Astrocyte of the spinal cord (primary cell): ENCODE measurements around the gene COA3.

ENCODE experiments used
- DNase-seq: peaks from one replicate; pipeline ENCODE4 v3.0.0; 2011; ENCODE audit warnings: low read depth, low spot score
- H3K4me3 ChIP-seq: 2 replicates; pipeline ENCODE4 v1.5.1; 2011; ENCODE audit warnings: low read depth, mild to moderate bottlenecking, low read length, moderate library complexity
- in situ Hi-C: cut with HindIII; loops from 2 replicates; pipeline ENCODE4 v1.10.0; 2017; ENCODE audit warnings: low sequenced_read_pairs
- TF ChIP-seq, protein P1 (sequence below): IDR thresholded peaks from 2 replicates; pipeline ENCODE4 v1.5.1; 2012; ENCODE audit warnings: low read depth, mild to moderate bottlenecking, low read length, inconsistent platforms

The COA3 gene

DNA sequence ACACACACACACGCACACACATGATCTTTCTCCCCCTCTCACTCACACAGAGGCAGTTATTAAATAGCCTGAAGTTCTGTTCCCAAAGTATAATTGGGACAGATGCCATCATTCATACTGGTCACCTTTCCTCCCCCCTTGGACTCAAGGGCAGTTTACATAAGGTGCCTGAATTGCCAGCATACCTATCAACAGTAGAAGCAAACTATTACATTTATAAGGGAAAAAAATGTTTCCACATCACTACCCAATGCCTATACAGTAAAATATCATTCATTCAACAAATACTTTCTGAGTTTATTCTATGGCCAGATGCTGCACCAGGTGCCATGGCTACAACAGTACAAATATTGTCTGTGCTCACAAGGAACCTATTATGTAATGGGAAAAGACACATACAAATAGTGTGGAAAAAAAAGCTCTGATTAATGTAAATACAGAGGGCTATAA is 6.4 kb upstream of the COA3 start:
- DNase-seq: no peak
- TF ChIP-seq, protein P1, sequence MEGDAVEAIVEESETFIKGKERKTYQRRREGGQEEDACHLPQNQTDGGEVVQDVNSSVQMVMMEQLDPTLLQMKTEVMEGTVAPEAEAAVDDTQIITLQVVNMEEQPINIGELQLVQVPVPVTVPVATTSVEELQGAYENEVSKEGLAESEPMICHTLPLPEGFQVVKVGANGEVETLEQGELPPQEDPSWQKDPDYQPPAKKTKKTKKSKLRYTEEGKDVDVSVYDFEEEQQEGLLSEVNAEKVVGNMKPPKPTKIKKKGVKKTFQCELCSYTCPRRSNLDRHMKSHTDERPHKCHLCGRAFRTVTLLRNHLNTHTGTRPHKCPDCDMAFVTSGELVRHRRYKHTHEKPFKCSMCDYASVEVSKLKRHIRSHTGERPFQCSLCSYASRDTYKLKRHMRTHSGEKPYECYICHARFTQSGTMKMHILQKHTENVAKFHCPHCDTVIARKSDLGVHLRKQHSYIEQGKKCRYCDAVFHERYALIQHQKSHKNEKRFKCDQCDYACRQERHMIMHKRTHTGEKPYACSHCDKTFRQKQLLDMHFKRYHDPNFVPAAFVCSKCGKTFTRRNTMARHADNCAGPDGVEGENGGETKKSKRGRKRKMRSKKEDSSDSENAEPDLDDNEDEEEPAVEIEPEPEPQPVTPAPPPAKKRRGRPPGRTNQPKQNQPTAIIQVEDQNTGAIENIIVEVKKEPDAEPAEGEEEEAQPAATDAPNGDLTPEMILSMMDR: no peak
- no peak overlapping the region for H3K4me3 ChIP-seq
- in situ Hi-C loops: no loop called here

DNA sequence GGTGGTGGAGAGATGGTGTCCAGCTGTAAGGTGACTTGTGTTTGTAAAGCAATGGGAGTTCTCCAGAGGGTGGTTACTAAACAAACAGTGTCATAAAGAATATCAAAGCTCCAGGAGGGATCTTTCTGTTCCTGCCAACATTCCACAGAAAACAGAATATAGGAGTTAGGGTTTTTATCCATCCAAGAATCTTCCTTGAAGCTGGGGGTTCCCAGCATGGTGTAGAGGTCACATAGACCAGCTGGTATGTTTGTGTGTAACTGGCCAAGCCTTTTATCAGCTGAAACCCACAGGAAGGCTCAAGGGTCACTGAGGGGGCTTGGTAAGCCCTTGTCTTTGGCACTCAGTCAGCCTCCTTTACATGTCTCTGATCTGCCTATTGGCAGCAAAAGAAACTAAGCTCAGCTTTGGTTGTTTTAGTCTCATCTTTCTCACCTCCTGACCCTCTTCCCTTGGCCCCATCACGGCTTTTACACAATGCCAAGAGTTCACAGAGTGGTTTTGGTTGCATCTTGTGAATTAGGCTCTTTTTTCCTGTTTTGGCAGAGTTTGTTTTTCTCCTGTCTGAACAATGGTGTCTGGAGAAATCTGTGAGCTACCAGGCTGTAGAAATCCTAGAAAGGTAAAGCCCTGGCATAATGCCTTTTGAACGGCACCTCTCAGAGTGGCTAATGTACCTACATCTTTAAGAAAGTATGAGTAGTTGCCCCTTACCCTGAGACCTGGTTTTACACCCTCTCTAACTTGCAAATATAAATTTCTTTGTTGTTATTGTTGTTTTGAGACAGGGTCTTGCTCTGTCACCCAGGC is 4.8 kb upstream of the COA3 start:
- TF ChIP-seq, protein P1: no peak
- in situ Hi-C loops: no loop called here
- no peak overlapping the region for H3K4me3 ChIP-seq
- DNase-seq: peak; percentile 89

DNA sequence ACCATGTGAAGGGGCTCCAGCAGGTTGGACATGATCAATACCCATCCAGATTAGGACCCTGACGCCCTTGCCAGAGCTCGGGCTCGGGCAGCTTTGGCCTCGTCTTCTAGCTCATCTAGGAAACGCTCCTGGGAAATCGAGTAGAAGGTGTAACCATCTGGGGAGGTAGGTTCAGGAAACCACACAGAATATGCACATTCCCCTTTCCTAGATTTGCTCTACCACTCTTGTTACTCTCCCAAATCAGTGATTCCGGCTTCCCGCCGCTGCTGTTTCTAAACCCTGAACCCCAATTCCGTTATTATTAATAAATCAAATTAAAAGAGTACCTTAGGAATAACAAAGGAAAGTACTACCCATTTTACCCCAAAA is 507 bp downstream of the COA3 start:
- TF ChIP-seq, protein P1: no peak
- DNase-seq: no peak
- peak overlapping the region; percentile 84 for H3K4me3 ChIP-seq
- in situ Hi-C loops: no loop called here

DNA sequence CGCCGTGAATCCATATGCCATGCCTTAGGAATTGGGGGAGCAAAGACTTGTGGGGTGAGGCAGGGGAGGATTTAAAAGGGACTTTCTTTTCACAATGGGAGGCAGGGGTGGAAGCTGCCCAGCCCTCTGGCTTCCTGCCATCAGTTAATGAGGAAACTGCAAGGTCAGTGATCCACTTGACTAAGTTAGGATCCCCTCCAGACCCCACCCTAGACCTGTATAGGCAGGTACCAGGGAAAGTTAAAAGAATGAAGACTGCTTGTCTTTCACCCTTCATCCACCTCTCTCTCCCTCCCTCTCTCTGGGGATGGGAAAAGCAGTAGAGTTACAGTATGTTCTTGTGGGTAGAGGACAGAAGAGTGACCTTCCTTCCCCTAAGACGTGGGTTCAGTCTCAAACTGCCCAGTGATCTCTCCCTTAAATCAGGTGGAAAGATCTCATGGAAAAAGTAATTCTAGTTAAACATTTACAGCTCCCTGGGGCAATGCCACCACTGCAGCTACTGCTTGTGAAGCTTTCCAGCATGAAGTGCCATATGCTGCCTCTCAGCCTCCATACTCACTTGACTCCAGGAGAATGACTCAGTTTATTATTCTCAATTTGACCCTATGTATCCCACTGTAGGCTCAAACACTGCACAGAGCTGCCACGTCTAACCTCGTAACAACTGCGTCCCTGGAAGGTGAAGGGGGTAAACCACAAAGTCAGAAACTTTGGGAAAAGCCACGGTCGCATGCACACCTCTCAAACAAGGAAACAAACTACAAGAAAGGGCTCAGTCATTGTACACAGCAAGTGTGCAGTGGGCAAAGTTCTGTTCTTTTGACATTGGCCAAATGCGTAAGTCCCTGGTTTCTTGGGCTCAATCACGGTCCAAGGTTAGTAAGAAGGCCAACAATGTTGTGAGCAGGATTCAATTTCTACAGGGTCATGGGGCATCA is 1.2 kb downstream of the COA3 start:
- in situ Hi-C loops: no loop called here
- peak overlapping the region; percentile 84 for H3K4me3 ChIP-seq
- no peak for DNase-seq
- TF ChIP-seq, protein P1: no peak

DNA sequence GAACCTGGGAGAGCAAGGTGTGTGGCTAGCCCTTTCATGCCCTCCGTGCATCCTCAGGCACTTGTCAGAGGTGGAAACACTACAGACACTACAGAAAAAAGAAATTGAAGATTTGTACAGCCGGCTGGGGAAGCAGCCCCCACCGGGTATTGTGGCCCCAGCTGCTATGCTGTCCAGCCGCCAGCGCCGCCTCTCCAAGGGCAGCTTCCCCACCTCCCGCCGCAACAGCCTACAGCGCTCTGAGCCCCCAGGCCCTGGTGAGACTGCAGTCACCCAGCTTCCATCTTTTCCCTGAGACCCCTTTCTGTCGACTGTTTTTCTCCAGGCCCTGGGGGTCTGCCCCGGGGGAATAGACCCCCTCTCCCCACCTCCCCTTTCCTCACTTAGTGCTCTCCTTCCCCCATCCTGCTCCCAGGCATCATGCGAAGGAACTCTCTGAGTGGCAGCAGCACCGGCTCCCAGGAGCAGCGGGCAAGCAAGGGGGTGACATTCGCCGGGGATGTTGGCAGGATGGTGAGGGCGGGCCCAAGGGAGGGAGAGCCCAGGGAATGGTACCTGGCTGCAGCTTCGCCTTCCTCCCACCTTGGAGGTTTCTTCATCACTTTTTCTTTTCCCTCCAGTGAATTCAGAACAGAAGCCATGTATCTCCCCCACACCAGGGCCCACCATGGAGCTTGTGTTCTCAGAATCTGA is 2.3 kb downstream of the COA3 start:
- in situ Hi-C loops: no loop called here
- TF ChIP-seq, protein P1: no peak
- no peak for DNase-seq
- no peak overlapping the region for H3K4me3 ChIP-seq

DNA sequence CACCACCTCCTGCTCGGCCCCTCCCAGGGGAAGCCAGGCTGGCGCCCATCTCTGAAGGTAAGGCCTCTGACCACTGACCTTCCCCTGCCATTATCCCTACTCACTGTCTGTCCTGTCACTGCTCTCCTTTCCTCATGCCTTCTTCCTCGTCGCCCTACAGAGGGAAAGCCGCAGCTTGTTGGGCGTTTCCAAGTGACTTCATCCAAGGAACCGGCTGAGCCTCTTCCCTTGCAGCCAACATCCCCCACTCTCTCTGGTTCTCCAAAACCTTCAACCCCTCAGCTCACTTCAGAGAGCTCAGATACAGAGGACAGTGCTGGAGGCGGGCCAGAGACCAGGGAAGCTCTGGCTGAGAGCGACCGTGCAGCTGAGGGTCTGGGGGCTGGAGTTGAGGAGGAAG is 3.0 kb downstream of the COA3 start:
- TF ChIP-seq, protein P1: no peak
- in situ Hi-C loops: no loop called here
- no peak for DNase-seq
- H3K4me3 ChIP-seq: no peak overlapping the region
